Measurements from ENCODE around the gene PDZD2. TPM values are rescaled to one million over a fixed set of nuclear protein-coding genes. Genes with fewer than 3 reads are reported as not detected.

Gene PDZD2
- total and polyA plus RNA-seq, 4 donors: 2.8 to 18.0 (median 5.3) TPM

DNA sequence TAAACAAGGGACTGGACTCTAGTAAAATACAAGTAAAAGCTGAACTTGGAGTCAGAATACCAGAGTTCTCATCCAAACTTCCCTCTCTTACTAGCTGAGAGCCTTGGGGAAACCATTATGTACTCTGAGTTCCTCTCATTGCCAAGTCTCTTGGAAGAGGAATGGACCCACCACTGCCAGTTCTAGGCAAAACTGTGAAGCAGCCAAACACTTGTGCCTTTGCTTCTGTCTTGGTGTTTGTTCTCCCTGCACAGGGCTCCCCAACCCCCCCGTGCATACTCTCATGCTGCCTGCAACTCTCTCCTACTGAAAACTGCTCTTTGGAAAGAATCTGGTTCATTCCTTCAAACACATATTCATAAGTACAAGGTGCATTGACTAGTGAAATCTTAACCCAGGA lies 102.6 kb downstream of the PDZD2 start:
- peak in 1 of 2 donors; percentile 54 for DNase-seq
- H3K4me1 ChIP-seq (ENCODE audit: control insufficient read depth in 1 of 2, insufficient read depth in 2 of 2, low read length in 2 of 2): peaks cover 0 to 4% of the 10 kb centered on the region in 2 donors
- ATAC-seq (ENCODE audit: low FRiP score): peak; percentile 86
- H3K9me3 ChIP-seq (ENCODE audit: control insufficient read depth, low read length): no peaks in the 10 kb centered on the region
- intact Hi-C loops (cut with DNase I): no loop called here
- H3K36me3 ChIP-seq (ENCODE audit: control insufficient read depth in 1 of 2, insufficient read depth in 2 of 2, low read length in 1 of 2): no peaks in the 10 kb centered on the region
- WGBS, 2 donors: 4 to 5% methylated on average over 1 of the region's 1 CpG
- H3K27me3 ChIP-seq (ENCODE audit: control insufficient read depth in 1 of 2, insufficient read depth in 2 of 2, low read length in 1 of 2): no peaks in the 10 kb centered on the region
- no peak overlapping the region for H3K27ac ChIP-seq (ENCODE audit: low read depth in 1 of 2, low read length in 2 of 2)
- H3K4me3 ChIP-seq (ENCODE audit: low read length in 2 of 2): no peak overlapping the region

DNA sequence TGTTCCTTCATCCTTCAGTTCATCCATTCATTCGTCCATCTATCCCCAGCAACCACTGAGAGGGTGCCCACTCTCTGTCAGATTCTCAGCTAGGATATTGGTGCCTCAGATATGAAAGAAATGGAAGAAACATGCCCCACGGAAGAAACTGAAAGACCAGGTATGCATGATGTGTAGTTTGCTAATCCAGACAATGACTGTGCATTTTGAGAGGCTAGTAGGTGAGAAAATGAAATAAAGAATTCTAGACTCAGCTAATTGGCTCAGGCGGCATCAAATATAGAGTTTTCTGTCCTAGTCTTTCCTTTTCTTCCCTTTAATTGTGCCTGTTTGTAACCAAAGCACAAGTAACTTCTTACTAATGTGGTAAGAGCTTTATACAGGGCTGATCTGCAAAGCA lies 104.7 kb downstream of the PDZD2 start:
- WGBS, 2 donors: 91 to 95% methylated on average over 3 of the region's 3 CpGs
- Histone ChIP-seq H3K27me3 (ENCODE audit: control insufficient read depth in 1 of 2, insufficient read depth in 2 of 2, low read length in 1 of 2) (no peaks in the 10 kb centered on the region), H3K27ac (ENCODE audit: low read depth in 1 of 2, low read length in 2 of 2) (no peak overlapping the region), H3K4me1 (ENCODE audit: control insufficient read depth in 1 of 2, insufficient read depth in 2 of 2, low read length in 2 of 2) (peaks cover 0 to 4% of the 10 kb centered on the region in 2 donors), H3K4me3 (ENCODE audit: low read length in 2 of 2) (no peak overlapping the region), H3K36me3 (ENCODE audit: control insufficient read depth in 1 of 2, insufficient read depth in 2 of 2, low read length in 1 of 2) (no peaks in the 10 kb centered on the region), H3K9me3 (ENCODE audit: control insufficient read depth, low read length) (no peaks in the 10 kb centered on the region)
- ATAC-seq (ENCODE audit: low FRiP score) (no peak), DNase-seq (no peak)
- intact Hi-C loops (cut with DNase I): no loop called here

DNA sequence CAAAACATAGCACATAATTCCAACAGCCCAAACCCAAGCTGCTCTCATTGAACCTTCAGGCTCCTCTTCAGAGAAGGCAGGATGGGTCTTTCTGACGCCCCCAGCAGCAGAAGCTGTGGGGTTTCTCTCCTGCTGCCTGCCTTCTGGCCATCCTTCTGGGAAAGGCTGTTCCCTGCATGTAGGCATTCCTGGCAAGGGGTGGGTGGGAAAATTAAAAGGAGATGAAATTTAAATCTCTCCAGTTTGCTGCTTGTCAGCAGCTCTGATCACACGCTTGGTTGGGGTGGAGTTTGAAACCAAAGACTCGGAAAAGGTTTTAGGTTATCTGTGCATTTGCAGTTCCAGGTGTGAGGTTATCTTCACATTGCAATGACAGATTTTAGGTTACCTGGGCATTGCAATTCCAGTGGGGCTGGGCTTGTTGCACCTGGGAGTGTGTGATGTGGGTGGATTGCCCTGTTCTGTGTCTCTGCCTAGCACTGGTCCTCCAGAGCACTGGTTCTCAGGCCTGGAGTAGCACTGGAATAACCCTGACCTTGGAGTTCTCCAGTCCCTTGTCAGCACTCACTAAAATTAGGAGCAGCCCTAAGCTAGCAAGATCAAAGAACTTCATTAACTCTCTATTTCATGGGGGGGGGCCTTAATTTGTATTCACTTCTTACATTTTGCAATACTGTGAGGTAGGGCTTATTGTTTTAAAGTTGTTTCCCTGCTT lies 109.7 kb downstream of the PDZD2 start:
- peaks cover 0 to 4% of the 10 kb centered on the region in 2 donors for H3K4me1 ChIP-seq (ENCODE audit: control insufficient read depth in 1 of 2, insufficient read depth in 2 of 2, low read length in 2 of 2)
- intact Hi-C loops (cut with DNase I): no loop called here
- no peaks in the 10 kb centered on the region for H3K27me3 ChIP-seq (ENCODE audit: control insufficient read depth in 1 of 2, insufficient read depth in 2 of 2, low read length in 1 of 2)
- H3K27ac ChIP-seq (ENCODE audit: low read depth in 1 of 2, low read length in 2 of 2): no peak overlapping the region
- H3K4me3 ChIP-seq (ENCODE audit: low read length in 2 of 2): no peak overlapping the region
- H3K9me3 ChIP-seq (ENCODE audit: control insufficient read depth, low read length): no peaks in the 10 kb centered on the region
- WGBS, 2 donors: 89 to 90% methylated on average over 3 of the region's 3 CpGs
- DNase-seq (no peak), ATAC-seq (ENCODE audit: low FRiP score) (no peak)
- H3K36me3 ChIP-seq (ENCODE audit: control insufficient read depth in 1 of 2, insufficient read depth in 2 of 2, low read length in 1 of 2): no peaks in the 10 kb centered on the region

DNA sequence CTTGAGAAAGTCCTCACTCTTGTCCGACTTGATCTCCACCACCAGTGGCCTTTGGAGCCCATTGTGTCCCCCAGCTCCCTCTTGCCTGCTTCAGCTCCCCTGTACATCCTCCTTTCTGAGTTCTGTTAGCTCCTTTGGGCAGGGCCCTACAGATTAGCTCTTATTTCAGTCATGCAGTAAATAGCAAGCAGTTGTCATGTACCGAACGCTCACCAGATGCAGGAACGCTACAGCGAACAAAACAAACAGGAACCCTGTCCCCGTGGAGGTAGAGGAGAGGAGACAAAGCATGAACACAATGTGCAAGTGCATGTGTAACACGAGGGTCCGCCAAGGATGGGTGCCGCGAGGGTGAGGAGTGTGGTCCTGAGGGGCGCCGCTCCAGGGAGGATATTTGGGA lies 111.3 kb downstream of the PDZD2 start:
- no peaks in the 10 kb centered on the region for H3K27me3 ChIP-seq (ENCODE audit: control insufficient read depth in 1 of 2, insufficient read depth in 2 of 2, low read length in 1 of 2)
- WGBS, 2 donors: 88 to 89% methylated on average over 12 of the region's 12 CpGs
- ATAC-seq (ENCODE audit: low FRiP score): no peak
- no peak for DNase-seq
- no peaks in the 10 kb centered on the region for H3K9me3 ChIP-seq (ENCODE audit: control insufficient read depth, low read length)
- H3K4me1 ChIP-seq (ENCODE audit: control insufficient read depth in 1 of 2, insufficient read depth in 2 of 2, low read length in 2 of 2): peaks cover 0 to 4% of the 10 kb centered on the region in 2 donors
- intact Hi-C loops (cut with DNase I): no loop called here
- no peaks in the 10 kb centered on the region for H3K36me3 ChIP-seq (ENCODE audit: control insufficient read depth in 1 of 2, insufficient read depth in 2 of 2, low read length in 1 of 2)
- no peak overlapping the region for H3K4me3 ChIP-seq (ENCODE audit: low read length in 2 of 2)
- no peak overlapping the region for H3K27ac ChIP-seq (ENCODE audit: low read depth in 1 of 2, low read length in 2 of 2)

DNA sequence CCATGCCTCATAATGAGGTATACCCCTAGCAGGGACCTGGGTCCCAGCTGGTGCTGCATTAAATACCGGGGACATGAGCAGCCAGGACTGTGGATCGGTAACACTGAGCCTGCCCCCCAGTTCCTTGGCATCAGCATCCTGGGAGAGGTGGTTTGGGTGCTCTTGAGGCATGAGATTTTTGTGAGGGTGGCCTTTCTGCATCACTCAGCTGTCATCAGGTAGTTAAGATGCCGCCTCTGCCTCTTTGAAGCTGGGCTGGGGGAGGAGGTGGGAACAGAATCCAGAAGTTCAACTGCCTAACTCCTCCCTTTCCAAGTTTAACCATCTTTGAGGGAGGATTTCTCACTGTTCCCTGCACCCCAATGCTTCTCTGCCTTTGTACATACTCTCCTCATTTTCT lies 112.7 kb downstream of the PDZD2 start:
- no peak for DNase-seq
- WGBS, 2 donors: 59 to 89% methylated on average over 3 of the region's 3 CpGs
- no peaks in the 10 kb centered on the region for H3K36me3 ChIP-seq (ENCODE audit: control insufficient read depth in 1 of 2, insufficient read depth in 2 of 2, low read length in 1 of 2)
- ATAC-seq (ENCODE audit: low FRiP score): no peak
- no peaks in the 10 kb centered on the region for H3K27me3 ChIP-seq (ENCODE audit: control insufficient read depth in 1 of 2, insufficient read depth in 2 of 2, low read length in 1 of 2)
- H3K27ac ChIP-seq (ENCODE audit: low read depth in 1 of 2, low read length in 2 of 2): no peak overlapping the region
- intact Hi-C loops (cut with DNase I): no loop called here
- no peak overlapping the region for H3K4me3 ChIP-seq (ENCODE audit: low read length in 2 of 2)
- no peaks in the 10 kb centered on the region for H3K9me3 ChIP-seq (ENCODE audit: control insufficient read depth, low read length)
- no peaks in the 10 kb centered on the region for H3K4me1 ChIP-seq (ENCODE audit: control insufficient read depth in 1 of 2, insufficient read depth in 2 of 2, low read length in 2 of 2)

DNA sequence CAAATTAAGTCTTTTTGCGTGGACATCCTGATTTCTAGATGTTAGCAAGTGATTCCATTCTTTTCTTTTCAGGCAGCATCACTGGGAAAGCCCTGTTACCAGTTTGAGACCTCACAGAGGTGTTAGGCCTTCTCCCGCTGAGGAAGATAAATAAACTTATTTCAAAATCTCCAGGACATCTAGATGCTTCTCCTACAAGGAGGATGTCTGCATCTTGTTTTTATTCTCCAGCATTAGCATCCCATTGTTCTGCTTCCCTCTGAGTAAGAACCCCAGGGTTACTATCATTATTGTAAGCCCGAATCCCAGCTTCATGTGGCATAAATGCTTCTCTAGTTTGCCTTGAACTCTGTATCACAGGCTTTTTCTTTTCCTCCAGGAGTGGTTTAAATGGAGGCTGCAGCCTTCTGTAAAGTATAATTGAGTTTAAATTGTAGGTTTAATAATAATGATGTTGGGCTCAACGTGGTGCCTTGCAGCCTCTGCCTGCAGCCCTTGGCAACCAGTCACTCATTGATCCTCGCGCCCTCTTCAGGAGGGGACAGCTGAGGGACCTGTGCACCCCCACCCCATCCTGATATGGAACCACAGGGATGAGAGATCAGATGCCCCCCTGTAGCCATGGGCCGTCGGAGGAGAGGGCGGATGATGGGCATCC lies 114.9 kb downstream of the PDZD2 start:
- Histone ChIP-seq H3K27me3 (ENCODE audit: control insufficient read depth in 1 of 2, insufficient read depth in 2 of 2, low read length in 1 of 2) (no peaks in the 10 kb centered on the region), H3K36me3 (ENCODE audit: control insufficient read depth in 1 of 2, insufficient read depth in 2 of 2, low read length in 1 of 2) (no peaks in the 10 kb centered on the region), H3K27ac (ENCODE audit: low read depth in 1 of 2, low read length in 2 of 2) (no peak overlapping the region), H3K9me3 (ENCODE audit: control insufficient read depth, low read length) (no peaks in the 10 kb centered on the region), H3K4me3 (ENCODE audit: low read length in 2 of 2) (no peak overlapping the region), H3K4me1 (ENCODE audit: control insufficient read depth in 1 of 2, insufficient read depth in 2 of 2, low read length in 2 of 2) (no peaks in the 10 kb centered on the region)
- intact Hi-C loops (cut with DNase I): no loop called here
- no peak for ATAC-seq (ENCODE audit: low FRiP score)
- no peak for DNase-seq
- whole genome bisulfite sequencing, 2 donors: 78 to 81% methylated on average over 9 of the region's 9 CpGs

DNA sequence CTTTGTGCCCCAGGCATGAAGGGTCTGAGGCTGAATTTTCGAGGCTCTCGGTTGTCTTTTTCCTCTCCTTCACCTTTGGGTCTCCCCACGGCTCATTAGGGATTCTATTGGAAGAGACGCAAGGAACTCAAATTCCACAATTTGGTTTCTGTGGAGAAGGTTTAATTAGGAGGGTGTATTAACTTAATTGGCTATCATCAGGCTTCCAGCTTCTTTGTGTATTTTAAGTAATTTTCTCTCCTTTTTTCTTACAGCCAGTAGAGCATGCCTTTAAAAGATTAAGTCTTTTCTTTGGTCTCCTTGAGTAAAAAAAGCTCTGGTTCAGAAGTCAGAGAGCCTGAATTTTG lies 115.4 kb downstream of the PDZD2 start:
- DNase-seq (no peak), ATAC-seq (ENCODE audit: low FRiP score) (no peak)
- Histone ChIP-seq H3K4me1 (ENCODE audit: control insufficient read depth in 1 of 2, insufficient read depth in 2 of 2, low read length in 2 of 2) (no peaks in the 10 kb centered on the region), H3K27me3 (ENCODE audit: control insufficient read depth in 1 of 2, insufficient read depth in 2 of 2, low read length in 1 of 2) (no peaks in the 10 kb centered on the region), H3K9me3 (ENCODE audit: control insufficient read depth, low read length) (no peaks in the 10 kb centered on the region), H3K27ac (ENCODE audit: low read depth in 1 of 2, low read length in 2 of 2) (no peak overlapping the region), H3K4me3 (ENCODE audit: low read length in 2 of 2) (no peak overlapping the region), H3K36me3 (ENCODE audit: control insufficient read depth in 1 of 2, insufficient read depth in 2 of 2, low read length in 1 of 2) (no peaks in the 10 kb centered on the region)
- 90 to 94% methylated on average over 4 of the region's 4 CpGs for WGBS, 2 donors
- intact Hi-C loops (cut with DNase I): no loop called here

DNA sequence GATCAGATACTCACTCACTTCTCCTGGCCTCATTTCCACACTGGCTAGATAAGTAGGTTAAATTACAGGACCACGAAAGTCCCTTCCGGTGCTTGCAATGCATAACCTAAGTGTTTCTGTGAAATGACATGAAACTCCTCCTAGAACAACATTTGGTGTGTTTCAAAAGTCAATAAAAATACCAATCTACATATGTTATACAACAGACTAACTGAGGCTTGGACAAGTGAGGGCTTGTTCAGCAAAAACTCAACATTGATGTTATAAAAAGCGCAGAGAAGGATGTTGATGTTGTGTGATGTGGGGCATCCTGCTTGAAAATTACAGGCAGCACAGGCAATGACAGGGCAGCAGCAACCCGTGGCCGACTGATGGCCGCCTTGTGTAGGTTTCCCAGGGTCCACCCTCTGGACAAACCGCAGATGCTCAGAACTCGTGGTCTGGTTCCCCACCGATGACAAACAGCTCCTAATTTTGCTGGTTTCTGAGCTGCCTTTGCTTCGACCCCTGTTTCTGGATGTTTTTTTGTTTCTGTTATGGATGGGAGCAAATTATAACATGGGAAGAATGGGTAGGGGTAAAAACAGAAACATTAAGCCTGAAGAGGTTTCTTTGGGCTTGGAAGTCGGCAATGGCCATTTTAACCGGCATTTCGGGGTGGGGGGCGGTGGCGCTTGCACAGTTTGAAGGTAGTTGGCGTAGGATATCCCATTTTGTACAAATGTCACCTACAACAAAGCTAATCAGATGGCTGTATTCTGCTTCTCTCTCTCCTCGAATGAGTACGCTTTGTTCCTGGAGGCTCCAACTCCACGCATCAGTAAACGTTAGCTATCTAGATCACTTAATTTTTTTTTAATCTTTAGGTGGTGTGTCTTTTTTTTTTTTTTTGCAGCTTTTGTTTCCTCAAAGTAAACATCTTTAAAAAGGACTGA lies 116.1 kb downstream of the PDZD2 start:
- ATAC-seq (ENCODE audit: low FRiP score): no peak
- 83 to 88% methylated on average over 20 of the region's 20 CpGs for WGBS, 2 donors
- H3K27me3 ChIP-seq (ENCODE audit: control insufficient read depth in 1 of 2, insufficient read depth in 2 of 2, low read length in 1 of 2): no peaks in the 10 kb centered on the region
- intact Hi-C loops (cut with DNase I): no loop called here
- no peaks in the 10 kb centered on the region for H3K36me3 ChIP-seq (ENCODE audit: control insufficient read depth in 1 of 2, insufficient read depth in 2 of 2, low read length in 1 of 2)
- no peaks in the 10 kb centered on the region for H3K4me1 ChIP-seq (ENCODE audit: control insufficient read depth in 1 of 2, insufficient read depth in 2 of 2, low read length in 2 of 2)
- no peak for DNase-seq
- H3K27ac ChIP-seq (ENCODE audit: low read depth in 1 of 2, low read length in 2 of 2): no peak overlapping the region
- no peak overlapping the region for H3K4me3 ChIP-seq (ENCODE audit: low read length in 2 of 2)
- no peaks in the 10 kb centered on the region for H3K9me3 ChIP-seq (ENCODE audit: control insufficient read depth, low read length)

All from aorta (tissue), 5 donors.